Measurements from ENCODE around the gene TMEM253.
A peak's percentile ranks its signal among the peaks of the same experiment; 100 is the strongest.

The TMEM253 gene
- 0 to 2.6 (median 0.22) reads per million in 17 experiments for total RNA-seq

- DNase-seq = no peak
Measured at GRCh38 chr14:21100931-21101330, at the start of gene TMEM253. Gene TMEM253 (plus strand): TSS chr14:21101066. CDS start chr14:21101344, 278 bp downstream.

DNA sequence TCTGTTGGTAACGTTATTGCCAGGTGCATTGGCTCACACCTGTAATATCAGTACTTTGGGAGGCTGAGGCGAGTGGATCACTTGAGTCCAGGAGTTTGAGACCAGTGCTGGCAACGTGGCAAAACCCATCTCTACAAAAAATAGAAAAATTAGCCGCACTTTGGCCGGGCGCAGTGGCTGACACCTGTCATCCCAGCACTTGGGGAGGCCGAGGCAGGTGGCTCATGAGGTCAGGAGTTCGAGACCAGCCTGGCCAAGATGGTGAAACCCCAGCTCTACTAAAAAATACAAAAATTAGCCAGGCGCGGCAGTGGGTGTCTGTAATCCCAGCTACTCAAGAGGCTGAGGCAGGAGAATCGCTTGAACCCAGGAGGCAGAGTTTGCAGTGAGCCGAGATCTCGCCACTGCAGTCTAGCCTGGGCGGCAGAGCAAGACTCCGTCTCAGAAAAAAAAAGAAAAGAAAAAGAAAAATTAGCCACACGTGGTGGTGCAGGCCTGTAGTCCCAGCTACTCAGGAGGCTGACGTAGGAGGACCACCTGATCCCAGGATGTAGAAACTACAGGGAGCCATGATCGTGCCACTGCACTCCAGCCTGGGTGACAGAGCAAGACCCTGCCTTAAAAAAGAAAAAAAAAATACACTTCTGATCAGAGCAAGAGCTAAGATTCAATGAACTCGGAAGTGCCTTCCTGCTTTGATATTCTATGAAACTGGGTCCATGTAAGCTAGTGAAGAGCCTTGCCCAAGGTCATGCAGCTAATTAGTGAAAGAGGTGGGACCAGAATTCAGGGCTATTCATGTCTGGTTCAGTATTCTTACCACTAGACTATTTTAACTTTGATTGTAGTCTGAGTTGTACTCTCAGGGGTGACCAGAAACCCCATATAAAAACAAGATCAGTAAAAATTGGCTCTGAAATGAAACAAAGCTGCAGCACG is 47.4 kb upstream of the TMEM253 start:
- DNase-seq = no peak

GRCh38 chr14:21054123-21054767 is 46.6 kb upstream of the TMEM253 start:
- no peak for DNase-seq

GRCh38 chr14:21054768-21055145 is 46.1 kb upstream of the TMEM253 start:
- DNase-seq = no peak

DNA sequence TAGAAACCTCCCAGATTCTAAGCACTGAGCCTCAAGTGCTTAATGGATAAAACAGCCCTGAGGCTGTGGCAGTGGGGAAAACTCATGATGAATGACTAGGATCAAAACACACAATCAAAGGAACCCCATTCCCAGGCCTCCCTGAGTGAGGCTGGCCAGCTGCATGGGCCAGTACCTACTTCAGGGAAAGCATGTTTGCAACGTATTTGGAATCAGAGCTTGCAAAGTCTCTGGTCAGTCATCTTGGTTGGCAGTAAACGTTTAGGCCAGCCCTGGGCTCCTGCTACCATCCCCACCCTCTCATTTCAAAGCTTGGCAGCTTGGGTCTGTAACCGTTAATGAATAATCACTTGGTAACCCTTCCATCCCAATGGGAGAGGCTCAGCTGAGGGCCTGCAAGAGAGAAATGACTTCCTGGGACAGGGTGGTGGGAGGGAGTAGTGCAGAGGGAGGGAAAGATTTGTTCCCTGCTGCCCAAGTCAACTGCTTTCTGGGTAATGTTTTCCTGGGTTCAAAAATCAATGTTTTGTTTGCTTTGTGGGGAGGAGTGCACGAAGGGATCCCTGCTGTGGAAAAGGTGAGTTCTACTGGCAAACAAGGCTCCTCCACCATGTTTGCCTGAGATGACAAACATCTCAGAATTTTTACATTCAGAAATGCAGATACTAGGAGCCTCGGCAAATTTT is 45.3 kb upstream of the TMEM253 start:
- no peak for DNase-seq

GRCh38 chr14:21056520-21057163 is 44.2 kb upstream of the TMEM253 start:
- no peak for DNase-seq

DNA sequence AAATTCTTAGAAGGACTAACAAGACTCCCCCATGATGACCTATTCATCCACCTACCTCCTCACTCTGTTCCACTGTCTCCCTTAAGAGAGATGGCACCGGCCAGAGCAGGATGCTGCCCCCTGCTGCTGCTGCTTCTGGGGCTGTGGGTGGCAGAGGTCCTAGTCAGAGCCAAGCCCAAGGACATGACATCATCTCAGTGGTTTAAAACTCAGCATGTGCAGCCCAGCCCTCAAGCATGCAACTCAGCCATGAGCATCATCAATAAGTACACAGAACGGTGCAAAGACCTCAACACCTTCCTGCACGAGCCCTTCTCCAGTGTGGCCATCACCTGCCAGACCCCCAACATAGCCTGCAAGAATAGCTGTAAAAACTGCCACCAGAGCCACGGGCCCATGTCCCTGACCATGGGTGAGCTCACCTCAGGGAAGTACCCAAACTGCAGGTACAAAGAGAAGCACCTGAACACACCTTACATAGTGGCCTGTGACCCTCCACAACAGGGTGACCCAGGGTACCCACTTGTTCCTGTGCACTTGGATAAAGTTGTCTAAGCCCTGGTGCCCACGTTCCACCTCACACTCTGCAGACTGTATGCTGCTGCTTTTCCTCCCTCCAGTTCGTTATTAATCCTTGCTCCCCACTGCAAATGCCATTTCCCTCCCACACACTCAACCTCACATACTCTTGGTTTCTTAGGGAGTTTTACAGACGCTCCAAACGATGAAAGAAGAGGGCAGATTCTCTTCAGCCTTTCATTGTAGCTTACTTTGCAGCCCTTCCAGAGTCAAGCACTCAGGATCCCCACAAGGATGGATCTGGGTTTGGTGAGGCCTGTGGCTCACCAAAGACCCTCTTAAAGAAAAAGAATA is 42.8 kb upstream of the TMEM253 start, which contains the start of gene RNASE8:
RNASE8 (plus strand) TSS at position 20 of the 873 bp plus-strand sequence; CDS start at position 91, 71 bp downstream.
- peak; percentile 35 to 77 (median 62) for DNase-seq

DNA sequence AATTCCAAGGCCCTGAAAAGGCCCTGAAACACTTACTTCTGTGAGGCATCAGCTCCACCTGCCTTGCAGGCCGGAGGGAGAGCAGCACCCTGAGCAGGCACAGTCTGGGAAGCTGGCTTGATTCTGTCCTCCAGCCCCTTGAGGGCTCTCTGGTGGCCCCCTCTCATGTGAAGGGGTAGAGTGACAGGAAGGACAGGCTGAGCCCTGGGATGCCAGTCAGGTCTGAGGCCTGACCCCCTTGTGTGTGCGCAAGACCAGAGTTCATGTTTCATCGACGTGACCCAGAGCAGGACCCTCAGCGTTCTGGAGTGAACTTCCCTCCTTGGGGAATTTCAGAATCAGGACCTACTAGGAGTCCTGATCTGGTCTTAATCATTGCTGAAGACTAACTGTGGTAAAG is 42.0 kb upstream of the TMEM253 start:
- no peak for DNase-seq

DNA sequence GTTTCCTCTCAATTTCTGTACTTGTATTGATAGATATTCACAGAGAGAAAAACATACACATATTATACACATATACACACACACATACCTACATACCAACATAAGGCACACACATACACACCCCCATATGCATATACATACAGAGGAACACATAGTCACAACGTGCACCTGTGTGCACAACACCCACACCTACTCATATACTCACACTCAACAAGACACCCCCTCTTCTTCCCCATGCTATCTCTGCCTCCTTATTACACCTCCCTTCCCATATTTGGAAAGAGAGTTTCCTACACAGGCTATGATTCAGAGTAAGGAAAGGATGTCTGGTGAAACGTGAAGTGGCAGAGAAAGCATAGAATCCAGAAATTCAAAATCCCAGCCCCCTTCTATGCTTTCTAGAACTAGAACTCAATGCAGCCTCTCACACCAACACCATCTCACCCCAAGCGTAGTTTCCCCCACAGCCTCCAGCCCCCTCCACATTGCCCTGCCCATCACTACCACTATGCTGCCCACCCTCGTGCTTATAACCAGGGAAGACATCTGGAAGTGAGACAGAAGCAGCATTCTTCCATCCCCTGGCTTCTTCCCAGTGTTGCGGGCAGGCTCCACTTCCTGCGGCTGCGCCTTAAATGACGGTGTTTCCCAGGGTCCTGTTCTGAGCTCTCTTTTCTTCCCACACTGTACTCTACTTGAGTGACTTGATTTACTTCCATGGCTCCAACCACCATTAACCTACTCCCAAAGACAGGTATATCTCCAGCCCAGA is 40.8 kb upstream of the TMEM253 start:
- DNase-seq = no peak

DNA sequence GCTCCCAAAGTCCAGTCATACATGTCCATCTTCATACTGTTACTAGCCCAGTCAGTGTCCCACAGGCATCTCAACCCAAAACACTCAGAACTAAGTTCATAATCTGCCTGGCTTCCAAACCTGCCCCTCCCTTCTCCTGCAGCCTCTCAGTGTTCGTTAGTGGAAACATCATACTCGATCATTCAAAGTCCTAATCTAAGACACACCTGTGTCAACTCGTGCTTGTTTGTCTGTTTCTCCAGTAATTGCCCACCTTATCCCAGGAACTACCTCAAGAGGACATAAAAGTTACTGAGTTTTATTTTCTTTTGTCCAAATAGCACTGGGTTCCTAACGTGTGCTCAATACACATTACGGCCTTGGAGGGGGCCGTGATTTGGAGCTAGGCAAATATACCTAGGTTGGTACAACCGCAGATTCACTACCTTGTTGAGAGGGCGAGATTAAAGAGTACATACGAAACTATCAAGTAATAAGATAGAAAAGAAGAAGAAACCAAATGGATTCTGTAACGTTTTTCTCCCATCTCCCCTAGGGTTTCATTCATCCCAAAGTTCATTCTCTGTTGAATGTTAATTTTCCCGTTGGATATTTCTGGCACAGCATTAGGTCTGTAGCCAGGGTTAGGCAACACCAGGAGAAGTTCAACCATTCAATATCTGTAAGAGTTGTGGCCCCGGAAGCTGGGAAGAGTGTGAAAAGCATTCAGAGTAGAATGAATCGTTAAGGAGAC is 40.1 kb upstream of the TMEM253 start:
- no peak for DNase-seq

DNA sequence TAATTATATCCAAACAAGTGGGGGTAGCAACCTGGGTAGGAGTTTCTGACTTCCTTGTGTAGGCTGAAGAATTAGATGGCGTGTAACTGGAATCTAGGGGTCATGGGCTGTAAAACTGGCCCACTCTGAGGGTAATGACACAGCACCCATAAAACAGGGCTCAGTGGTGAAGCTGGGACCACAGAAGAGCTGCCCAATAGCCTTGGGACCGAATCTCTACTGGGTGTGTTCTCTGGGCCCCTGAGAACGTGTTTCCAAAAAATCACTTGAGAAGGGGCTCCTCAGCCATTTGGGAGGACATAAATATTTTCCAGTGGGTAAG is 39.6 kb upstream of the TMEM253 start:
- no peak for DNase-seq

DNA sequence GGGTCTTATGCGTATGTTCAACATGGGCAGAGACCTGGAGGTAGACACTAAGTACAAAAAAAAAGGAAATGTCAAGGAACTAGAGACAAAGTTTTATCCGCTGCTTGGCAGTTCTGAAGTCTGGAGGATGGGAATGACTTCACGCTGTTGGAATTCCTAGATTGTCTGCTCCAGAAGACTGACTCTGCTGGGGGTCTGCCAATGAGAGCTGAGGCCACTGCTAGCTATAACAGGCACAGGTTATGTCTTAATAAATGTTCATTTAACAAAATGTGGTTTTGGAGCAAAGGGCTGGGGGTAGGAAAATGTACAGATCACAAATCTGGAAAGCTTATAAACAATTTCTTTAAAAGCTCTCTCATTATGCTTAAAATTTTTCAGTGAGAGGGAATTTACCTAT is 37.4 kb upstream of the TMEM253 start:
- no peak for DNase-seq

- peak in 1 of 4 experiments; percentile 28 for DNase-seq
Measured at GRCh38 chr14:21066882-21067502, 33.9 kb upstream of the TMEM253 start.

GRCh38 chr14:21068521-21069387 is 32.1 kb upstream of the TMEM253 start:
- peak; percentile 66 to 84 (median 74) for DNase-seq

- DNase-seq = peak in 2 of 4 experiments; percentile 17 to 26
Measured at GRCh38 chr14:21069388-21070082, 31.3 kb upstream of the TMEM253 start.

DNA sequence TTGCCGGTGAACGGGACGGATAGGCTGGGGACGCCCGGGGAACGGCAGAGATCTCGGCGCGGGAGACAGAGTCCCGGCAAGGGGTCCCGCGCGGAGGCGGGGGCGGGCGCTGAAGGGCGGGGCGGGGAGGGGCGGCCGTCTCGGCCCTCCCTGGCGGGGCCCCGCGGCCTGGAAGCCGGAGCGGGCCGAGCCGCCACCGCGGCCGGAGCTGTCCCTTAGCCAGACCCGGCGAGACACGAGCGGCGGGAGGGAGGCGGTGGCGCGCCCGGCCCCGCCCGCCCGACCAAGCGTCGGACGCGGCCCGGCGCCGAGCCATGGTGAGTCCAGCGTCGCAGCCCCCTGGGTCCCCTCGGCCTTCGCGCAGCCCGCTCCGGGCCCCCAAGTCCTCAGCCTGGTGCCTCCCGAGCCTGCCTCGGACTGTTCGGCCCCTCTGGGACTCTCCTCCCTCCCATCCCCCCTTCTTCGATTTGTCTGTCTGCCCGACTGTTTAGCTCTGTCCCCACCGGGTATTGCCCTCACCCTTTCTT is 30.7 kb upstream of the TMEM253 start, which contains the start of gene ARHGEF40:
ARHGEF40 (plus strand) TSS at position 222 of the 527 bp plus-strand sequence; CDS start at position 315, 93 bp downstream.
- peak; percentile 59 to 85 (median 71) for DNase-seq

GRCh38 chr14:21070610-21071224 is 30.1 kb upstream of the TMEM253 start:
- peak; percentile 67 to 83 (median 80) for DNase-seq

Data from suppressor macrophage (primary cell).